GM19372 (cell line): ENCODE measurements around the gene POC1A.
A peak's percentile ranks its signal among the peaks of the same experiment; 100 is the strongest.
"Not testable (repeated sequence)": the region's sequence is repeated elsewhere in the genome, so short reads cannot be mapped to it uniquely, and the experiment has no call there.

Experiments used
- ATAC-seq: cut with Tn5 transposase; IDR thresholded peaks from one replicate; pipeline ENCODE4 v1.9.1; 2021; ENCODE audit warnings: mild to moderate bottlenecking, low read depth, moderate library complexity; ENCODE audit not compliant: unreplicated experiment

POC1A gene

GRCh38 chr3:52155912-52156311, 1.7 kb upstream of the POC1A start:
- no peak for ATAC-seq

- ATAC-seq = peak; percentile 5
These were observed 680 bp downstream of the POC1A start for GRCh38 chr3:52153389-52154096.

DNA sequence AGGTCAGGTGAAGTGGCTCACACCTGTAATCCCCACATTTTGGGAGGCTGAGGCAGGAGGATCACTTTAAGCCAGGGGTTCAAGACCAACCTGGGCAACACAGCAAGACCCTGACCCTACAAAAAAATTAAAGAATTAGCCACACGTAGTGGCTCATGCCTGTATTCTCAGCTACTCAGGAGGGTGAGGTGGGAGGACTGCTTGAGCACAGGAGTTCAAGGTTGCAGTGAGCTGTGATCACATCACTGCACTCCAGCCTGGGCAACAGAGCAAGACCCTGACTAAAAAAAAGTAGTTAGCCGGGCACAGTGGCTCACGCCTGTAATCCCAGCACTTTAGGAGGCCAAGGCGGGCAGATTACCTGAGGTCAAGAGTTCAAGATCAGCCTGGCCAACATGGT, 2.2 kb downstream of the POC1A start:
- not testable (repeated sequence) for ATAC-seq

DNA sequence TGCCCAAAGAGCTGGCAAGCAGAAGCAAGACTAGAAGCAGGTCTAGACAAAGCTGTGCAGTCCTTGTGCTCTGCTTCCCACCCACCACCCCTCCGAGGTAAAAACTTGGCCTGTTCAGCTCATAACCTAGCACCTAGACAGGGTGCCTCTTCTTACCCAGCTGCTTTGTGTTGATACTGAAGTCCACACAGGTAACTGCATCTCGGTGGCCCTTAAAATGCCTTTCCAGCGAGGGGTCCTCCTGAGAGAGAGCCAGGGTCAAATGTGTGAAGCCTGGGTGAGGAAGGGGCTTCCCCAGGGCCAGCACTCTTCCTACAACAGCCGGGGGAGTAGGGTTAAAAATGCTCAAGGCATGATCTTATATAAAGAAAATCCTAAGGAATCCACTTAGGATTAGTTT, 3.4 kb downstream of the POC1A start:
- ATAC-seq = no peak

DNA sequence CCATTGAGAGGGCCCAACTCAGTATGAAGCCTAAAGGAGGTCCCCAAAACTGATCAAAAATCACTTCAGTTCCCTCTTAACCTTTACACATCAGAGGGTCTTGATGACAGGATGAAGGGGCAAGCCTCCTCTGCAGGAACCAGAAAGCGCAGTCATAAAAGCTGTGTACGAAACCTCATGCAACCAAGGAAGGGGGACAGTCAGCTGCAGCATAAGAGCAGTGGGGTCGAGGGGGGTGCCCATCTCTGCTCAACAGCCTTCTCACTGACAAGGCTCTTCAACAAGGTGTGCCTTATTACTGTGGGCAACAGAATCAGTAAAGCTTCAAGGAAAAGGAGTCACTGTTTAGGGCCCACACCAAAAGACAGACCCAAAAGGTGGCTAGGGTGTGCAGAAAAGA, 3.9 kb downstream of the POC1A start:
- ATAC-seq = no peak

DNA sequence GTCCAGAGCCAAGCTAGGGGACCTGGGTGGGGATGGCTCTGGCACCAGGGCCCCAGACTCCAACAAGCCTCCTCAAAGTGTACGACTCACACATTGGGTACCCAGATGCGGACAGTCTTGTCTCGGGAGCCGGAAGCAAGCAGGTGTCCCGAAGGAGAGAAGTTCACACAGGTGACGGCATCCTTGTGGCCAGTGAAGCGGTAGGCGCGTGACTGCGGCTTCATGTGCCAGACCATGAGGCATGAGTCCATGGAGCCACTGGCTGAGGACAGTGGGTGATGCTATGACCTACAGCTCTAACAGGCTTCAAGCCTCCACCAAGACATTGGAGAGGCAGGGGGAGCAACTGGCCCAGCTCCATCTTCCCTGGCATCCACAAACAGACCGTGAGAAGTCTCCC, 4.5 kb downstream of the POC1A start:
- ATAC-seq = no peak

DNA sequence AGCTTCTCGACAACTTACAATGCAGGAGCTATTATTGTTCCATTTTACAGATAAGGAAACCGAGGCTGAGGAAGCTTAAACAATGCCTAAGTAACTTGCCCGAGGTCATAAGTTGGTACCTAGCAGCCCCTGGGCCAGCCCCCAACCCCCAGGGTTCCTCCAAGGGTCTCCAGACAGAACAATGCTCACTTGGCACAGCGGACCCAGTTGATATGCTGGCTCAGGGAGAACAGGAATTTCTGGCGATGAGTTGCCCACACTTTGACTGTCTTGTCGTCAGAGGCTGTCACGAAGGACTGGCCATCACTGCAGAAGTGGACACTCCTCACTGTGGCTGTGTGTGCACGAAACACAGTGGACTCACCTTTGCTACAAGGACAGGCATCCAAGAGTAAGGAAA, 5.2 kb downstream of the POC1A start:
- ATAC-seq = no peak

GRCh38 chr3:52147804-52148203, 6.4 kb downstream of the POC1A start:
- ATAC-seq = no peak

DNA sequence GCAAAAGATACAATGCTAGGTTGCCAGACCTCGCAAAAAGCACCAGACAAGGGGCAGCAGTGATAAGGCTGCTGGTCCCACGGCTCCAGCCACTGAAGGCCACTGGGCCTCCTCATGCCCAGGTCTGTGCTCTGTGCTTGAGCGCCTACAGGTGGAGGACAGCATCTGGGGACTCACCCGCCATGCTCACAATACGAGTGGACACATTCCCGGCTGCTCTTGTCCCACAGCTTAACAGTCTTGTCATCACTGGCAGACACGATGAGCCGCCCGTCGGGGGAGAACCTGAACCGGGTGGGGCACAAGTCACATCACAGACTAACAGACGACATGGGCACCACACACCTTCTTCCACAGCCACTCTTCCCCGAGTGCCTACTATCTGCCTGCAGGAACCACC, 7.4 kb downstream of the POC1A start:
- ATAC-seq = no peak

DNA sequence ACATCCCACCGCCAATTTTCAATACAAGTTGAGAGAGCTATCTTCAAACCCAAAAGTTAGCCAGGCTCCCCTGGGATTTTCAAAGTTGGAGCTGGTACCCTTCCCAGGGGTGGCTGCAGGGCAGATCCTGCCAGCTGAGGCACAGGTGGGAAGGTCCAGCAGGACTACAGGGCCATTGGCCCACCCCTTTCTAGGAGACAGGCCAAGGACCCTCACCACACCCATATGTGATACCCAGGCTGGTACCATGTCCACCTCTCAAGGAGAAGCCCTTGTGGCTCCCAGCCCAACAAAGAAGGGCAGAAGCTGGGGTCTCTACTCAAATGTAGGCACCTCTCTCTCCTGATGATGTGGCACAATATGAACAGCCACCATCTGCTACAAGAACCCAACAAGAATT, 8.0 kb downstream of the POC1A start:
- no peak for ATAC-seq

DNA sequence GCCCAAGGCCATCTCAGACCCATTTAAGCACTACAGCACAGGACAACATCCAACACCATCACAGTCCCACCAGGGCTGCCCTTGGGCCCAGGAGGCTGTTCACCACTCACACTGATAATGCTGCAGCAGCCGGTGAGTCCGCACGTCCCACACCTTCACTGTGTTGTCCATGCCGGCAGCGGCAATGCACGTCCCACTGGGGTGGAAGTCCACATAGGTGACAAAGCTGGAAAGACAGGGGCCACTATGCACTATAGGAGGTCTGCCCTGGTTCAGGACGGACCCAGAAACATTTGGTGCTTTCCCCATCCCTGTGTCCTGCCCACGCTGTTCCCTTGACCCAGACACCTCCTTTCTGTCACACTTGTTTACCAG, 8.5 kb downstream of the POC1A start:
- ATAC-seq = no peak

- ATAC-seq = no peak
These were observed 9.2 kb downstream of the POC1A start for GRCh38 chr3:52144796-52145735.

DNA sequence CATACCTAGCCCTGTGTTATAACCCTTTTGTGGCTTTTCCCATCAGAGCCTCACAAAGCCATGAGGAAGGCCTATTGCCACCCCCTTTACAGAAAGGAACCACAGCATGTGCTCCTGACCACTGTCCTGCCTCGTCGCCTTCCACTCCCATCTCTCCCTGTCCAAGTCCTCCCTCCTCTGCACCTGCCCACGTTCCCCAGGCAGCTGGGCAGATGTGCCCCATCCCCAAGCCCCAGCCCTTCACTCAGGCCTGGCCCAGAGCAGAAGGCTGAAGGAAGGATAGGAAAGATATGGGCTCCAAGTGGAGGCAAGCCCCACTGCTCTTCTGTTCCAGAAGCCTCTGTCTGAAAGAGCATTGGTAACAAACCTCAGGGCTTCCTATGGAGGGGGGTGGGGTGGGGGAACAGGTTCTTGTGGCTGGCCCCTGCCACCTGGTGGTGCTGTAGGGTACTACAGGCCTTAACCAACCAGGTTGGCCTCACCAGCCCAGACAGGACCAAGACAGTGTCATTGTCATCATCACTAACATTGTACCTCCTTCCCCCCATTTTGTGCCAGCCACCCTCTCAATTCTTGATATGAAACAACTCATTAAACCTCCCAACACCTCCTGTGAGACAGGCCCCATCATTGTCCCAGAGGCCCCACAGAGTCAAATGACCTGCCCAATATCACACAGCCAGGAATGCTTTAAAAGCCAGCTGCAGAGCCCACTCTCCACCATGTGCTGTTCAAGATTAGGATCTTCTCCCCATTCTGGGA, 10.0 kb downstream of the POC1A start:
- peak; percentile 65 for ATAC-seq

DNA sequence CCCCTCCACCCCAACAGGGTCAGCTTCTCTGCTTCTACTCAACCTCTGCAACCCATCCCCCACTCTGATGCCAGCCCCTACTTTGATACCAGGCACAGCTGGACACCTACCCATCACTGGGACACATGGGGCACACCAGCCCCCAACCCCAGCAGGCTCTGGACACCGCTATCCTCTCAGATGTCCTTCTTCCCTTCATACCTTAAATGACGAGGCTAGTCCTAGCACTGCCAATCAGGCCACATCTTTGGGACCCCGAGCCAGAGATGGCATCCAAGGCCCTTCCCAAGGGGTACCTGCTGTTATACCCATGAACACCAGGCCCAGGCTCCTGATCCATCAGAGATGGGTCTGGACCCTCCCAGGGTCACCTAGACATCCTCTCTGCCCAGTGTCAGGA, 10.6 kb downstream of the POC1A start:
- no peak for ATAC-seq

DNA sequence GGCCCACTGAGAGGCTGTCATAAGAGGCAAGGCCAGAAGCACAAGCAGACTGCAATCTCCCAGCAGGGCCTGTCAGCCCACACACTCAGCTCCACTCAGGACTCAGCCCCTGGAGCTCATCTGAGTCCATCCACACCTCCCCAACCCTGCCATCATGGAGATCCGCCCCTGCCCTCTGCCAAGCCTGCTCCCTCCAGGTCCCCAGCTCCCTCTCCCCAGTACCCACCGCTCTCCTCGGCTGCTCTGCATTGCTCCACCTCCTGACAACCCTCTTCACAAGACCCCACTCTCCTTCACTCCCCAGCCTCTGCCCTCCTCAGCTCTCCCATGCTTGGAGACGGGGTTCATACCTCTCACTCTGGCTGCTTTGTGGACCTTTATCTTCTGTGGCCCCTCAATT, 11.1 kb downstream of the POC1A start:
- no peak for ATAC-seq

GRCh38 chr3:52141751-52142150, 12.5 kb downstream of the POC1A start:
- no peak for ATAC-seq

DNA sequence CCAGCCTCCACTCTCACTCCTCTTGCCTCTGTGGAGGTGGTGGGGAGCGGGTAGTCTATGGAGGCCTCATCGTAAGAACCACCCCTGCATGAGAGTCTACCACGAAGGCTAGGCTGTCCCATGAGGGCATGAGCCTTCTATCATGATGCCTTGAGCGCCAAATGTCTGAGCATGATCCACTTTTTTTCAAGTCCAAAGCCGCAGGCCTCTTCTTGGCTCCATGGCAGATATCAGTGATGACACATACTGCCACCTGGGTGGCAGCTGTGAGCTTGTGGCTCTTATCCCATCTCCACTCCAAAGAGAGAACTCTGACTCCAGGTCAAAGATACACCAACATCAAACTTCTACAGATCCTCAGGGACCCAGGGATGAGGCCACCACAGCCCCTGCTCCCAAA, 13.5 kb downstream of the POC1A start:
- no peak for ATAC-seq

GRCh38 chr3:52140000-52140399, 14.2 kb downstream of the POC1A start:
- ATAC-seq = no peak

- ATAC-seq = no peak
These were observed 16.9 kb downstream of the POC1A start for GRCh38 chr3:52137311-52137710.

GRCh38 chr3:52136513-52136912, 17.7 kb downstream of the POC1A start:
- ATAC-seq = no peak

- no peak for ATAC-seq
These were observed 18.9 kb downstream of the POC1A start for GRCh38 chr3:52135332-52135731.
